Caki2 (cell line): Measurements from ENCODE around the gene EDN1. TPM values are rescaled to one million over a fixed set of nuclear protein-coding genes. Genes with fewer than 3 reads are reported as not detected.
A peak's percentile ranks its signal among the peaks of the same experiment; 100 is the strongest.

Source experiments
- DNase-seq: peaks from one replicate; pipeline ENCODE4 v3.0.0-alpha.2; 2015; ENCODE audit warnings: low read depth
- in situ Hi-C: cut with HindIII; loops from 2 replicates; pipeline ENCODE4 v1.10.0; 2016; ENCODE audit warnings: low sequenced_read_pairs, low pct_unique_long_range_greater_than_20kb, mixed read lengths
- total RNA-seq: library from RNA; depleted of rRNA; stranded (reverse); fragments of >200 nt; shearing (Covaris generic); gene quantifications from 2 replicates; pipeline ENCODE4 v1.2.3, GENCODE V29; 2014; ENCODE audit warnings: low replicate concordance

EDN1 gene
- total RNA-seq, 1 experiment from 2014 or later: 9.5 TPM

- DNase-seq: no peak
- in situ Hi-C loops: no loop called here
These were observed 45.6 kb downstream of the EDN1 start for GRCh38 chr6:12335717-12336116.

GRCh38 chr6:12336121-12336971 lies 46.2 kb downstream of the EDN1 start:
- DNase-seq: no peak
- in situ Hi-C loops: no loop called here

- in situ Hi-C loops: no loop called here
- DNase-seq: no peak
These were observed 48.9 kb downstream of the EDN1 start for GRCh38 chr6:12339022-12339421.

- in situ Hi-C loops: no loop called here
- no peak for DNase-seq
These were observed 49.8 kb downstream of the EDN1 start for GRCh38 chr6:12339808-12340487.

GRCh38 chr6:12340488-12340818 lies 50.3 kb downstream of the EDN1 start:
- no peak for DNase-seq
- in situ Hi-C loops: no loop called here

GRCh38 chr6:12342664-12343063 lies 52.5 kb downstream of the EDN1 start:
- in situ Hi-C loops: no loop called here
- DNase-seq: no peak

GRCh38 chr6:12343122-12343439 lies 52.9 kb downstream of the EDN1 start:
- no peak for DNase-seq
- in situ Hi-C loops: no loop called here

GRCh38 chr6:12343440-12344162 lies 53.4 kb downstream of the EDN1 start:
- in situ Hi-C loops: no loop called here
- DNase-seq: peak; percentile 88

GRCh38 chr6:12344296-12344695 lies 54.1 kb downstream of the EDN1 start:
- in situ Hi-C loops: no loop called here
- no peak for DNase-seq

GRCh38 chr6:12344961-12345693 lies 55.0 kb downstream of the EDN1 start:
- DNase-seq: no peak
- in situ Hi-C loops: no loop called here

GRCh38 chr6:12345694-12346058 lies 55.5 kb downstream of the EDN1 start:
- DNase-seq: no peak
- in situ Hi-C loops: no loop called here
